K562 (cell line): Measurements from ENCODE around the gene TMC2. TPM values are rescaled to one million over a fixed set of nuclear protein-coding genes. Genes with fewer than 3 reads are reported as not detected.

Source experiments
- ATAC-seq: fragments of 200-7000 bp; cut with Tn5 transposase; 3 replicates; pipeline ENCODE4 v1.9.1; 2020; ENCODE audit warnings: moderate library complexity
- BruUV-seq: library from RNA; stranded (reverse); fragments of 400-500 nt; replicated peaks from 2 replicates; lab custom pipeline; 2021; lab: Mats Ljungman, UMichigan
- CTCF ChIA-PET: fragments of 300-600 bp; formaldehyde crosslinking; extraction: SDS; loops from one replicate; lab custom pipeline; 2021; ENCODE audit warnings: low intra/inter-chr PET ratio; lab: Yijun Ruan, JAX
- POLR2A ChIA-PET: fragments of 300-600, 350-650 bp; sonication (Branson Sonifier 250); formaldehyde crosslinking; extraction: SDS; loops from one replicate; lab custom pipeline; 2021; ENCODE audit warnings: antibody characterized with exemption, inconsistent platforms; lab: Yijun Ruan, JAX
- DNase-seq, 4 experiments: peaks; one replicate each; pipeline versions ENCODE4 v3.0.0 to v3.0.0-alpha.2; 2011 to 2018; ENCODE audit warnings: low spot score in 3 of 4, mixed read lengths in 3 of 4; ENCODE audit errors: extremely low read depth in 1 of 4
- FAIRE-seq: peaks from 2 replicates; lab custom pipeline; 2011; peaks lifted over from hg19 to GRCh38; lab: Jason Lieb, UNC
- H2AFZ ChIP-seq: 2 replicates; pipeline ENCODE4 v1.6.0; 2011; ENCODE audit warnings: low read depth, low read length, control low read depth, inconsistent platforms
- H3K27ac ChIP-seq: fragments of 200-600 bp; 3 replicates; pipeline ENCODE4 v1.8.0; 2011; ENCODE audit warnings: low read depth, mild to moderate bottlenecking, control low read depth, inconsistent platforms, low read length, moderate library complexity, mixed read lengths; ENCODE audit errors: extremely low read depth
- H3K27me3 ChIP-seq, 2 experiments: fragments of 300-600 bp in 1 of 2; 2 replicates in 1 of 2; 3 replicates in 1 of 2; pipeline versions ENCODE4 v1.6.0 to v1.8.0; 2011; ENCODE audit warnings: inconsistent platforms in 2 of 2, low read length in 2 of 2, mild to moderate bottlenecking in 1 of 2, mixed read lengths in 1 of 2, moderate library complexity in 1 of 2; ENCODE audit not compliant: control insufficient read depth in 2 of 2, insufficient read depth in 2 of 2
- H3K36me3 ChIP-seq: fragments of 300-600 bp; 3 replicates; pipeline ENCODE4 v1.8.0; 2011; ENCODE audit warnings: mild to moderate bottlenecking, low read length, inconsistent platforms; ENCODE audit not compliant: control insufficient read depth, insufficient read depth
- H3K4me1 ChIP-seq, 2 experiments: fragments of 200-600 bp in 1 of 2; replicated peaks in 1 of 2; 2 replicates in 1 of 2; 3 replicates in 1 of 2; pipeline versions ENCODE4 v1.5.1 to v1.8.0; 2011; ENCODE audit warnings: inconsistent platforms in 2 of 2, low read length in 2 of 2, mild to moderate bottlenecking in 1 of 2, mixed read lengths in 1 of 2, moderate library complexity in 1 of 2; ENCODE audit not compliant: control insufficient read depth in 2 of 2, insufficient read depth in 2 of 2
- H3K4me2 ChIP-seq: 2 replicates; pipeline ENCODE4 v1.6.1; 2011; ENCODE audit warnings: low read length, control low read depth, inconsistent platforms, mixed read lengths; ENCODE audit not compliant: insufficient read depth
- H3K4me3 ChIP-seq: fragments of 200-600 bp; sonication (generic), shearing (Covaris generic); 2 replicates; pipeline ENCODE4 v1.5.1; 2016; ENCODE audit warnings: control low read depth, inconsistent platforms
- H3K79me2 ChIP-seq: fragments of 200-600 bp; 3 replicates; pipeline ENCODE4 v1.8.0; 2011; ENCODE audit warnings: low read length, inconsistent platforms; ENCODE audit not compliant: control insufficient read depth, insufficient read depth
- H3K9ac ChIP-seq, 2 experiments: 2 replicates each; pipeline versions ENCODE4 v1.6.0 to v1.6.1; 2011; ENCODE audit warnings: low read depth in 2 of 2, low read length in 2 of 2, control low read depth in 1 of 2, inconsistent platforms in 1 of 2, mild to moderate bottlenecking in 1 of 2, mixed read lengths in 1 of 2; ENCODE audit not compliant: insufficient read depth in 1 of 2
- H3K9me1 ChIP-seq: one replicate; pipeline ENCODE4 v1.6.0; 2011; ENCODE audit warnings: inconsistent platforms, mild to moderate bottlenecking, low read length, moderate library complexity; ENCODE audit not compliant: control insufficient read depth, insufficient read depth
- H3K9me3 ChIP-seq: replicated peaks from 2 replicates; pipeline ENCODE4 v1.5.1; 2011; ENCODE audit warnings: low read depth, low read length, inconsistent platforms; ENCODE audit not compliant: control insufficient read depth, insufficient read depth
- H4K20me1 ChIP-seq: replicated peaks from 2 replicates; pipeline ENCODE4 v1.6.1; 2011; ENCODE audit warnings: low read length, inconsistent platforms, mixed read lengths; ENCODE audit not compliant: control insufficient read depth, insufficient read depth
- GTF3C2 ChIP-seq: IDR thresholded peaks from 3 replicates; pipeline ENCODE4 v1.6.1; 2011; ENCODE audit warnings: borderline replicate concordance, mild to moderate bottlenecking, moderate library complexity; ENCODE audit not compliant: insufficient read length; ENCODE audit errors: extremely low read depth
- WGBS: fragments of 100-300 bp; shearing (Covaris generic); methylation state at CpG from one replicate; pipeline ENCODE4 v1.1.6; 2016; ENCODE audit warnings: low coverage, mixed read lengths; ENCODE audit not compliant: insufficient coverage; ENCODE audit errors: missing lambda C conversion rate; 5-methylcytosine and 5-hydroxymethylcytosine counted together
- in situ Hi-C: fragments of 300-500 bp; cut with MboI; formaldehyde crosslinking; loops from 4 replicates; pipeline ENCODE4 v1.15.0; 2018; ENCODE audit warnings: inconsistent platforms, mixed read lengths
- intact Hi-C: fragments of 100-400 bp; cut with micrococcal nuclease; formaldehyde crosslinking; loops from 2 replicates; pipeline ENCODE4 v1.14.2; 2022
- polyA plus RNA-seq, 8 experiments: library from polyadenylated mRNA; depleted of rRNA in 4 of 8; stranded (reverse) in 5 of 8; unstranded in 3 of 8; fragments of >200 nt; fragmentation: Nextera tagmentation in 2 of 8; fragmentation: Illumina TruSeq in 1 of 8; extraction: Ambion mirVana in 2 of 8; extraction: Trizol in 1 of 8; gene quantifications; 2 replicates each; pipeline versions ENCODE4 v1.2.1 to v1.2.3, GENCODE V29; 2011 to 2014; ENCODE audit warnings: inconsistent platforms in 1 of 8, missing spikeins in 1 of 8
- total RNA-seq, 7 experiments: library from RNA; depleted of rRNA in 6 of 7; stranded (reverse); fragments of >200 nt in 6 of 7; fragmentation: Illumina TruSeq in 2 of 7; extraction: Trizol in 2 of 7; gene quantifications; 2 replicates each; pipeline versions ENCODE4 v1.2.1 to v1.2.3, GENCODE V29; 2011 to 2021; ENCODE audit warnings: low replicate concordance in 1 of 7
- TF ChIP-seq, protein P1 (sequence below): sonication (generic); formaldehyde crosslinking; IDR thresholded peaks from 2 replicates; pipeline ENCODE4 v1.8.0; 2022; ENCODE audit warnings: mild to moderate bottlenecking, missing genetic modification reagents

TMC2 gene
- total and polyA plus RNA-seq, 9 of the 15 experiments (the other 6 are each of a cell fraction or from before 2014, with no cell fraction given): not detected

DNA sequence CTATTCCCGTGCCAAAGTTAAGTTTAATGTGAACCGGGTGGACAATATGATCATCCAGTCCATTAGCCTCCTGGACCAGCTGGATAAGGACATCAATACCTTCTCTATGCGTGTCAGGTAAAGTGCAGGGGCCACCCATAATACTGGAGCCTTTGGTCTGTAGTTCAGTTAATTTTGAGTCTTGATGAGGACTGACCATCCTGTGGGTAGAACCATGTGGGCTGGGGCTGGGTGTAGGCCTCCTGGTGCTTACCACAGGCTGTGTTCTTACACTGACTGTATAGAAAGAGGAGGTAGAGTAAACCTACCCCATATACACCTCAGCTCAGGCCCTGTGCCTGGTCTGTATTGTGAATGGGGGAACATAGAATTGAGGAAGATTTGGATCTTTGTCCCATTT, 118.5 kb downstream of the TMC2 start:
- peak overlapping the region; percentile 94 to 99 for H3K9ac ChIP-seq

More for the DNA sequence above, 118.5 kb downstream of the TMC2 start:
- Histone ChIP-seq H3K9me3 (no peaks in the 10 kb centered on the region), H3K4me1 (peaks cover 19 to 22% of the 10 kb centered on the region in 2 experiments; a peak in 4 of 5 replicates), H3K36me3 (peaks cover 72% of the 10 kb centered on the region), H3K27me3 (no peaks in the 10 kb centered on the region), H2AFZ (no peak overlapping the region), H3K4me3 (peak overlapping the region; percentile 70; the same call in 1 of the 2 replicates), H3K79me2 (peaks cover 60% of the 10 kb centered on the region), H3K27ac (peak overlapping the region; percentile 41; the same call in 1 of the 3 replicates), H4K20me1 (peaks cover 42% of the 10 kb centered on the region), H3K9me1 (peaks cover 15% of the 10 kb centered on the region), H3K4me2 (peak overlapping the region; percentile 97)
- in situ Hi-C loops (no loop called here), intact Hi-C loops (loop anchor here (5.0 kb wide), 2 partner anchors 128 to 188 kb away; no protein-coding TSS in a partner anchor)
- DNase-seq (no peak), ATAC-seq (no peak), FAIRE-seq (no peak)
- 58% methylated on average over 3 of the region's 3 CpGs for WGBS
- CTCF ChIA-PET: no interaction called here
- POLR2A ChIA-PET: interaction anchor here (0.6 to 4.1 kb wide), 4 partner anchors 9 to 263 kb away, joined by 3 to 46 read pairs (median 5); partner anchors contain the start of gene IDH3B
- no peak for TF ChIP-seq GTF3C2
- TF ChIP-seq, protein P1, sequence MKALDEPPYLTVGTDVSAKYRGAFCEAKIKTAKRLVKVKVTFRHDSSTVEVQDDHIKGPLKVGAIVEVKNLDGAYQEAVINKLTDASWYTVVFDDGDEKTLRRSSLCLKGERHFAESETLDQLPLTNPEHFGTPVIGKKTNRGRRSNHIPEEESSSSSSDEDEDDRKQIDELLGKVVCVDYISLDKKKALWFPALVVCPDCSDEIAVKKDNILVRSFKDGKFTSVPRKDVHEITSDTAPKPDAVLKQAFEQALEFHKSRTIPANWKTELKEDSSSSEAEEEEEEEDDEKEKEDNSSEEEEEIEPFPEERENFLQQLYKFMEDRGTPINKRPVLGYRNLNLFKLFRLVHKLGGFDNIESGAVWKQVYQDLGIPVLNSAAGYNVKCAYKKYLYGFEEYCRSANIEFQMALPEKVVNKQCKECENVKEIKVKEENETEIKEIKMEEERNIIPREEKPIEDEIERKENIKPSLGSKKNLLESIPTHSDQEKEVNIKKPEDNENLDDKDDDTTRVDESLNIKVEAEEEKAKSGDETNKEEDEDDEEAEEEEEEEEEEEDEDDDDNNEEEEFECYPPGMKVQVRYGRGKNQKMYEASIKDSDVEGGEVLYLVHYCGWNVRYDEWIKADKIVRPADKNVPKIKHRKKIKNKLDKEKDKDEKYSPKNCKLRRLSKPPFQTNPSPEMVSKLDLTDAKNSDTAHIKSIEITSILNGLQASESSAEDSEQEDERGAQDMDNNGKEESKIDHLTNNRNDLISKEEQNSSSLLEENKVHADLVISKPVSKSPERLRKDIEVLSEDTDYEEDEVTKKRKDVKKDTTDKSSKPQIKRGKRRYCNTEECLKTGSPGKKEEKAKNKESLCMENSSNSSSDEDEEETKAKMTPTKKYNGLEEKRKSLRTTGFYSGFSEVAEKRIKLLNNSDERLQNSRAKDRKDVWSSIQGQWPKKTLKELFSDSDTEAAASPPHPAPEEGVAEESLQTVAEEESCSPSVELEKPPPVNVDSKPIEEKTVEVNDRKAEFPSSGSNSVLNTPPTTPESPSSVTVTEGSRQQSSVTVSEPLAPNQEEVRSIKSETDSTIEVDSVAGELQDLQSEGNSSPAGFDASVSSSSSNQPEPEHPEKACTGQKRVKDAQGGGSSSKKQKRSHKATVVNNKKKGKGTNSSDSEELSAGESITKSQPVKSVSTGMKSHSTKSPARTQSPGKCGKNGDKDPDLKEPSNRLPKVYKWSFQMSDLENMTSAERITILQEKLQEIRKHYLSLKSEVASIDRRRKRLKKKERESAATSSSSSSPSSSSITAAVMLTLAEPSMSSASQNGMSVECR (CRISPR knock-in tag): 0 out of 2 replicates have a peak, but pooled peaks have one; percentile 3
- no TSS peak for BruUV-seq
